Stimulated activated naive CD8-positive, alpha-beta T cell treated with anti-CD3 and anti-CD28 coated beads, Interleukin-15, amount 100 ng/mL, for 72 hours (primary cell): ENCODE measurements around the gene CHST5.
"Not testable (repeated sequence)": the region's sequence is repeated elsewhere in the genome, so short reads cannot be mapped to it uniquely, and the experiment has no call there.

Experiments used
- ATAC-seq: fragments of 150-1000 bp; cut with Tn5 transposase; 2 replicates; pipeline ENCODE4 v1.10.0; 2021; ENCODE audit warnings: mild to moderate bottlenecking, moderate library complexity
- DNase-seq, 2 donors: peaks; one replicate each; pipeline ENCODE4 v3.0.0; 2021 to 2022
- H3K27ac Mint-ChIP-seq, 2 donors: one replicate each; pipeline ENCODE4 v1.8.0; 2022; ENCODE audit warnings: mild to moderate bottlenecking in 2 of 2, mixed read lengths in 2 of 2, moderate library complexity in 2 of 2
- H3K27me3 Mint-ChIP-seq: one replicate; pipeline ENCODE4 v1.8.0; 2022; ENCODE audit warnings: mixed read lengths
- H3K4me1 Mint-ChIP-seq: one replicate; pipeline ENCODE4 v1.8.0; 2022; ENCODE audit warnings: mild to moderate bottlenecking, mixed read lengths
- H3K4me3 Mint-ChIP-seq, 2 donors: one replicate each; pipeline ENCODE4 v1.8.0; 2022; ENCODE audit warnings: mild to moderate bottlenecking in 2 of 2, mixed read lengths in 2 of 2, moderate library complexity in 1 of 2
- H3K9me3 Mint-ChIP-seq, 2 donors: one replicate each; pipeline ENCODE4 v1.8.0; 2022; ENCODE audit warnings: mixed read lengths in 2 of 2

The CHST5 gene

GRCh38 chr16:75532791-75533190 lies 3.1 kb downstream of the CHST5 start:
- peaks cover 15% of the 10 kb centered on the region for H3K27me3 Mint-ChIP-seq
- DNase-seq, result no peak
- no peak overlapping the region for H3K27ac Mint-ChIP-seq
- no peaks in the 10 kb centered on the region for H3K9me3 Mint-ChIP-seq
- no peaks in the 10 kb centered on the region for H3K4me1 Mint-ChIP-seq
- no peak overlapping the region for H3K4me3 Mint-ChIP-seq
- no peak for ATAC-seq

- no peak for ATAC-seq
- Mint-ChIP-seq H3K4me1 (no peaks in the 10 kb centered on the region), H3K27me3 (peaks cover 15% of the 10 kb centered on the region), H3K27ac (peak overlapping the region in 1 of 2 donors; percentile 44), H3K9me3 (no peaks in the 10 kb centered on the region), H3K4me3 (no peak overlapping the region)
- no peak for DNase-seq
Measured at GRCh38 chr16:75532142-75532765, 3.7 kb downstream of the CHST5 start.

GRCh38 chr16:75529959-75530358 lies 5.9 kb downstream of the CHST5 start:
- Mint-ChIP-seq H3K27me3 (peaks cover 12% of the 10 kb centered on the region), H3K9me3 (no peaks in the 10 kb centered on the region), H3K4me1 (no peaks in the 10 kb centered on the region), H3K4me3 (no peak overlapping the region), H3K27ac (no peak overlapping the region)
- no peak for DNase-seq
- ATAC-seq, result no peak

GRCh38 chr16:75529056-75529905 lies 6.6 kb downstream of the CHST5 start:
- Mint-ChIP-seq H3K4me1 (no peaks in the 10 kb centered on the region), H3K9me3 (no peaks in the 10 kb centered on the region), H3K27me3 (peaks cover 7% of the 10 kb centered on the region), H3K27ac (no peak overlapping the region), H3K4me3 (no peak overlapping the region)
- peak; percentile 15 for ATAC-seq
- DNase-seq, result no peak

- DNase-seq (no peak), ATAC-seq (no peak)
- H3K4me1 Mint-ChIP-seq, result no peaks in the 10 kb centered on the region
- H3K27me3 Mint-ChIP-seq, result peaks cover 7% of the 10 kb centered on the region
- H3K4me3 Mint-ChIP-seq, result no peak overlapping the region
- H3K9me3 Mint-ChIP-seq, result no peaks in the 10 kb centered on the region
- no peak overlapping the region for H3K27ac Mint-ChIP-seq
Measured at GRCh38 chr16:75527825-75528299, 8.0 kb downstream of the CHST5 start.

- DNase-seq (no peak), ATAC-seq (no peak)
- Mint-ChIP-seq H3K27me3 (no peaks in the 10 kb centered on the region), H3K9me3 (no peaks in the 10 kb centered on the region), H3K4me1 (no peaks in the 10 kb centered on the region), H3K27ac (no peak overlapping the region), H3K4me3 (no peak overlapping the region)
Measured at GRCh38 chr16:75526032-75526790, 9.7 kb downstream of the CHST5 start.

GRCh38 chr16:75519175-75519574 lies 16.7 kb downstream of the CHST5 start:
- ATAC-seq (no peak), DNase-seq (no peak)
- no peak overlapping the region for H3K4me3 Mint-ChIP-seq
- no peaks in the 10 kb centered on the region for H3K27me3 Mint-ChIP-seq
- H3K27ac Mint-ChIP-seq, result no peak overlapping the region
- no peaks in the 10 kb centered on the region for H3K9me3 Mint-ChIP-seq
- H3K4me1 Mint-ChIP-seq, result peaks cover 12% of the 10 kb centered on the region

GRCh38 chr16:75516189-75516966 lies 19.5 kb downstream of the CHST5 start:
- ATAC-seq (peak; percentile 60), DNase-seq (peak in 1 of 2 donors; percentile 33)
- H3K4me1 Mint-ChIP-seq, result peaks cover 18% of the 10 kb centered on the region
- peak overlapping the region in 1 of 2 donors; percentile 70 for H3K27ac Mint-ChIP-seq
- peak overlapping the region; percentile 89 to 94 for H3K4me3 Mint-ChIP-seq
- not testable (repeated sequence) for H3K9me3 Mint-ChIP-seq, H3K27me3 Mint-ChIP-seq

- no peak for ATAC-seq
- Mint-ChIP-seq H3K27ac (no peak overlapping the region), H3K4me3 (no peak overlapping the region), H3K4me1 (peaks cover 18% of the 10 kb centered on the region), H3K9me3 (no peaks in the 10 kb centered on the region), H3K27me3 (no peaks in the 10 kb centered on the region)
- no peak for DNase-seq
Measured at GRCh38 chr16:75514296-75514695, 21.6 kb downstream of the CHST5 start.

GRCh38 chr16:75506574-75506973 lies 29.3 kb downstream of the CHST5 start:
- DNase-seq, result no peak
- H3K27me3 Mint-ChIP-seq, result peaks cover 21% of the 10 kb centered on the region
- peak overlapping the region in 1 of 2 donors; percentile 24 for H3K27ac Mint-ChIP-seq
- no peaks in the 10 kb centered on the region for H3K9me3 Mint-ChIP-seq
- no peak for ATAC-seq
- H3K4me1 Mint-ChIP-seq, result peaks cover 5% of the 10 kb centered on the region
- H3K4me3 Mint-ChIP-seq, result no peak overlapping the region

- DNase-seq, result no peak
- Mint-ChIP-seq H3K9me3 (no peaks in the 10 kb centered on the region), H3K4me3 (no peak overlapping the region), H3K27me3 (peaks cover 21% of the 10 kb centered on the region), H3K4me1 (peaks cover 5% of the 10 kb centered on the region), H3K27ac (no peak overlapping the region)
- no peak for ATAC-seq
Measured at GRCh38 chr16:75506107-75506506, 29.8 kb downstream of the CHST5 start.

GRCh38 chr16:75503801-75504200 lies 32.1 kb downstream of the CHST5 start:
- H3K27ac Mint-ChIP-seq, result no peak overlapping the region
- H3K9me3 Mint-ChIP-seq, result no peaks in the 10 kb centered on the region
- peaks cover 18% of the 10 kb centered on the region for H3K27me3 Mint-ChIP-seq
- peaks cover 5% of the 10 kb centered on the region for H3K4me1 Mint-ChIP-seq
- ATAC-seq (no peak), DNase-seq (no peak)
- no peak overlapping the region for H3K4me3 Mint-ChIP-seq

- Mint-ChIP-seq H3K27ac (no peak overlapping the region), H3K4me1 (peaks cover 5% of the 10 kb centered on the region), H3K9me3 (no peaks in the 10 kb centered on the region), H3K27me3 (peaks cover 13% of the 10 kb centered on the region), H3K4me3 (no peak overlapping the region)
- no peak for DNase-seq
- ATAC-seq, result no peak
Measured at GRCh38 chr16:75502916-75503605, 32.8 kb downstream of the CHST5 start.

GRCh38 chr16:75501820-75502219 lies 34.1 kb downstream of the CHST5 start:
- ATAC-seq, H3K4me3 Mint-ChIP-seq, H3K9me3 Mint-ChIP-seq, H3K4me1 Mint-ChIP-seq, H3K27ac Mint-ChIP-seq, DNase-seq: not testable (repeated sequence)
- H3K27me3 Mint-ChIP-seq, result peaks cover 25% of the 10 kb centered on the region

- DNase-seq, result no peak
- no peak for ATAC-seq
- Mint-ChIP-seq H3K27ac (no peak overlapping the region), H3K4me1 (peaks cover 5% of the 10 kb centered on the region), H3K27me3 (peaks cover 23% of the 10 kb centered on the region), H3K9me3 (no peaks in the 10 kb centered on the region), H3K4me3 (no peak overlapping the region)
Measured at GRCh38 chr16:75501359-75501758, 34.5 kb downstream of the CHST5 start.
